NCI-H526 treated with DMSO at 0.1 percent for 48 hours (cell line): ENCODE results near the gene NFS1.
A peak's percentile ranks its signal among the peaks of the same experiment; 100 is the strongest.
"Not testable (repeated sequence)": the region's sequence is repeated elsewhere in the genome, so short reads cannot be mapped to it uniquely, and the experiment has no call there.

ENCODE experiments used
- DNase-seq: peaks from one replicate; lab custom pipeline; 2025; lab: John Stamatoyannopoulos, UW

NFS1 gene

DNA sequence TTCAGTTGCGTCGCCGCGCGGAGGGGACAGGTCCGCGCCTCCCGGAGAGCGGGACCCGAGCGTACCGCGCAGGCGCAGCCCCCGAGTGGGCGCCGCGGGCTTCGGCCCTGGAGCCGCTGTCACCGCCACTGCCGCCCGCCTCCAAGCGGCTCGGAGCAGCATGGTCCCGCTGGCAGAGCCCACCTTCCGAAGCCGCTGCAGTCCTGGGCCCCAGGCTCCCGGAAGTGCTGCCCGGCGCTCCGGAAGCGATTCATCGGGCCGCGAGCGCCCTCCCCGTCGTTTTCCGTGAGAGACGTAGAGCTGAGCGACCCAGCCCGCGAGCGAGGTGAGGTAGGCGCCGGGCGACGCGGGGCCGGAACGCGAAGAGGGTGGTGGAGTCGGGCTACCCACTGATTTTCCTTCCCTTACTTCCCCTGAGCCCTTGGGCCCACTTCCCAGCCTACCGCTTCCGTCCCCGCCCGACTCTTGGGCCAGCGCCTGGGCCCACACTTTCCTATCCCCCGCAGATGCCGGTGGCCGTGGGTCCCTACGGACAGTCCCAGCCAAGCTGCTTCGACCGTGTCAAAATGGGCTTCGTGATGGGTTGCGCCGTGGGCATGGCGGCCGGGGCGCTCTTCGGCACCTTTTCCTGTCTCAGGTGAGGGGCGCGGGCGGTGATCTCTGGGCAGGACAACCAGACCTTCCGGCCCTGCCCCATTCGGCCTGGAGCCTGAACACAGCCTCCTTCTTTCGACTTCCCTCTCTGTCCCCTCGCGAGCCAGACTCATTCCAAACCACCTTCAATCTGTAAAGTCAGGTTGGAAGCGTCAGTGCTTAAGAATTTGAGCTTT, at the start of gene NFS1, which contains the start of gene ROMO1:
Gene NFS1 (minus strand): TSS at position 226 of the 830 bp plus-strand sequence. CDS start 64 bp downstream, at position 162.
Gene ROMO1 (plus strand): TSS at position 279 of the 830 bp plus-strand sequence. CDS start 228 bp downstream, at position 507.
- peak; percentile 79 for DNase-seq

DNA sequence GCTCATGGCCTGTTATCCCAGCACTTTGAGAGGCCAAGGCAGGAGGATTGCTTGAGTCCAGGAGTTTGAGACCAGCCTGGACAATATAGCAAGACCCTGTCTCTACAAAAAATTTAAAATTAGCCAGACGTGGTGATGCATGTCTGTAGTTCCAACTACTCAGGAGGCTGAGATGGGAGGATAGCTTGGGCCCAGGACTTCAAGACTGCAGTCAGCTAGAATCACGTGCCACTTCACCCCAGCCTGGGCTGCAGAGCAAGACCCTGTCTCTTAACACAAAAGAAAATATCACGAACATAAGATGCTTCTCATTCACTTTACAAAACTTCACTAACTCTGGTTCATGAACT, 45.3 kb upstream of the NFS1 start:
- not testable (repeated sequence) for DNase-seq

DNA sequence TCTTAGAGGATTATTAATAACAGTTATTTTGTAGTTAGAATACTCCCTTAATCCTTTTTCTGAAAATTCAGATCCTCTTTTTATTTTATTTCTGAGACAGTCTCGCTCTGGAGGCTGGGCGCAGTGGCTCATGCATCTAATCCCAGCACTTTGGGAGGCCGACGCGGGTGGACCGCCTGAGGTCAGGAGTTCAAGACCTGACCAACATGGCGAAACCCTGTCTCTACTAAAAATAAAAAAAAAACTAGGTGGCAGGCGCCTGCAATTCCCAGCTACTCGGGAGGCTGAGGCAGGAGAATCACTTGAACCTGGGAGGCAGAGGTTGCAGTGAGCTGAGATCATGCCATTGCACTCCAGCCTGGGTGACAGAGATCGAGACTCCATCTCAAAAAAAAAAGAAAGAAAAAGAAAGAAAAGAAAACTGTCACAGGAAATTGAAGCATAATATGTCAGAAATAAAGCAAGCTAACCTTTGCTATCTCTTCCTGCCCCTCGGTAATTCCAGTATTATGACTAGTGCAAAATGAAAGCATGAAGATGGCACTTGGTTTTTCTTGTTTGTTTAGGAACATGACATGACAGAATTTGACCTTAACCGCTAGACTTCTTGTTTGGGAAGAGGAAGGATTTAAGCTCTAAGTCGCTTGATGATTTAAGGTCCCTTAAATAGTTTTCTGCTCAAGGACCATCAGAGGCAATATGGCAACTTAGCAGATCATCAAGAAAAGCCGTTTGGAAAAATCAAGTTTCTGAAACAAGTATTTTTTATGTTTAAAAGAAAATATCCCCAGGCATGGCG, 44.7 kb upstream of the NFS1 start:
- DNase-seq, result no peak

DNA sequence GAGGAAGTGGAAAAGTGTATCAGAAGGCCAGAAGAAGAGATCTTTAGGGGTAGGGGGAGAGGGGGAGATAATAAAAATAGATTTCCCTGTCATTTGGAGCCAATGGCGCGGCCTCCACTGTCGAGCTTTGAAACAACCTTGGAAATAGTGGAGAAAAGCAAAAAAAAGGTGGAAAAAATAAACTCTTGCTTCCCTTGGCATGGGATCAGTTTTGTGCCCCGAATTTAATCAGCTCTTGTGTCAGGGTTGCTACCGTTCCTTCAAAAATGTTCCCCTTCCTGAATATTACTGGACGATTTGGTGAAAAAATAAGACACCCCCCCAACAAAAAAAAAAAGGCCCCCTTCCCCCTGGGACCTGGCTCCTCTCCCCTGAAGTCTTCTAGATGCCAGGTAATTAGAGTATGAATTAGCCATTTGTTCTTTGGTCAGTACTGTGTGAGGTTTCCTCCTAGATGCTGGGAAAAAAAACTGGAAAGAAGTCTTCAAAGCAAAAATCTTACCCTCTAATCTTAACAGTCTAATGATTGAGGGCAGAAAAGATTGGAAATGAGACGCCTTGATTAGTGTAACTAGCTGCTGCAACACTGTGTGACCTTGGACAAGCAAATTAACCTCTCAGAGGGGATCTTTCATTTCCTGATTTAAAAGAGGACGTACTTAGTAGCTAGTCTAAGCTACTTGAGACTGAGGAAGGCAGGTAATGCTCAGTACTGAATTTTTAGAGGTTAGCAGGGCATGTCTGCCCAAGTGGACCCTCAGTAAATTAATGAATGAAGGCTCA, 43.8 kb upstream of the NFS1 start:
- no peak for DNase-seq

DNA sequence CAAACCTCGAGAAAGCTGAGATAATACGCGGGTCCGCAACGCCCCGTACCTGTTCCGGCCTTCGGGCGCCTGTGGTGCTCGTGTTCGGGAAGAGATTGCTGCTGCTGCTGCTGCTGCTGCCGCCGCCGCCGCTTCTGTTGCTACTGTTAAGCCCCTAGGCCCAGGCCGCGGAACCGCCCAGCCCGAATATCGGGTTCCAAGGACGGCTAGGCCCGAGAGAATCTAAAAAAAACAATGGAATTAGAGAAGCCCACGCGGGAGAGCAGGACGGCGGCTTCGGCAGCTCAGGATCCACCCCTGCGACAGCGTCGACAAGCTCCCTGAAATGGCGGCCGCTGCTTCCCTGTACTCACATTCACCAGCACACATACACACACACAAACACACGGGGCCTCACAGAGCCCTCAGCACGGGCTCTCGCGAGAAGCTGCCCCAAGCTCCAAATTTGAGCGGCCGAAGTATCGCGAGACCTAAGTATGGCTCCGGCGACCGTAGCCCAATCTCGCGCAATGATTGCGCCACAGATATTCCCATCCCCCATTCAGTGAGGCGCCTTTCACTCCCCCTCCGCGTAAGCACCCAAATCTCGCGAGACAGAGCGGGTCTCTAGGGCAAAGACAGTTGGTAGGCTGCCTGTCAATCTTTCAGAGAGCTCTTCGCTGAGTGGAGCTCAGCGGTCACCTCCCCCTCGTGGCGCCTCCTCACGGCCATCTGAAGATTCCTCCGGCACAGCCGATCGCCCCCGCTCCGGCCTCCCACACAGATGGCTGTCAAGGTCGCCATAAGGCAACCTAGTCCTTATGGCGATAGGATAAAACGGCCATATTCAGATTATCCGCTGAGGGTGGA, 43.0 kb upstream of the NFS1 start, which contains the start of gene RBM39:
Gene RBM39 (minus strand): TSS at position 369 of the 849 bp plus-strand sequence. CDS start 1,386 bp downstream, outside the sequence.
- DNase-seq, result peak; percentile 99

DNA sequence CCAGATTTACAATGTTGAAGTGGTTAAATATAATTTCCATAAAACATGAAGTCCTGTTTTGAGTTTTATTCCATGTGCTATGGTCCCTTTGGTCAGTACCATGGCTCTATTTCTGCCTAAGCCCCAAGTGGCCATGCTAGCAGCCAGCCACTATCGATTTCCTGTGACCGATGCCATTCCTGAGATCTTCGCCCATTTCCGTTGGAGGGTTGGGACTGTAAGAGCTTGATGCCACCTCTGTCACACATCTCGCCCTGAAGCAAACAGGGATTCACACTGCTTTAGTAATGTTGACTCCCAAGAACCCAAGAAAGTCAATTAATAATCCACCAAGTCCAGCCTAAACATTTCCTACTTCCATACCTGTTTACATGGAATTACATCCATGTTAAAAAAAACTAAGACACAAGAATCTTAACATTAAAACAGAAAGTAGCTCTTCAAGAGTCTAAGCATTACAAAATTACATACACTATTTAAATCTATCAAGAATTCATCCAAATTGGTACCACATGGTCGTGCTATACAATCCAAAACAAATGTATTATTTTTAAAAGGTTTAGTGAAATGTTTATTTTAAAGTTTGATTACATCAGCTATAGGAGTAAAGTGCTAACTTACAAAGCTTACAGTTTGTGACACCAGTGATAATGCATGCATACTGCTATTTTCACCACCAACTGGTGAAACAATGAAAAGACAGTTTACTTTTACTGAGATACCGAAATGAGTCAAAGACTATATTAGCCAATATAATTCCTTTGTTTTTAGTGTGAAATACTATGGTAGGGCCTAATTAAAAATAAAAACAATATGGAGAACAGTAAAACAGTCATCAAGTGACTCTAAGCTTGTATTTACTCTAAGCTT, 40.4 kb upstream of the NFS1 start:
- no peak for DNase-seq

DNA sequence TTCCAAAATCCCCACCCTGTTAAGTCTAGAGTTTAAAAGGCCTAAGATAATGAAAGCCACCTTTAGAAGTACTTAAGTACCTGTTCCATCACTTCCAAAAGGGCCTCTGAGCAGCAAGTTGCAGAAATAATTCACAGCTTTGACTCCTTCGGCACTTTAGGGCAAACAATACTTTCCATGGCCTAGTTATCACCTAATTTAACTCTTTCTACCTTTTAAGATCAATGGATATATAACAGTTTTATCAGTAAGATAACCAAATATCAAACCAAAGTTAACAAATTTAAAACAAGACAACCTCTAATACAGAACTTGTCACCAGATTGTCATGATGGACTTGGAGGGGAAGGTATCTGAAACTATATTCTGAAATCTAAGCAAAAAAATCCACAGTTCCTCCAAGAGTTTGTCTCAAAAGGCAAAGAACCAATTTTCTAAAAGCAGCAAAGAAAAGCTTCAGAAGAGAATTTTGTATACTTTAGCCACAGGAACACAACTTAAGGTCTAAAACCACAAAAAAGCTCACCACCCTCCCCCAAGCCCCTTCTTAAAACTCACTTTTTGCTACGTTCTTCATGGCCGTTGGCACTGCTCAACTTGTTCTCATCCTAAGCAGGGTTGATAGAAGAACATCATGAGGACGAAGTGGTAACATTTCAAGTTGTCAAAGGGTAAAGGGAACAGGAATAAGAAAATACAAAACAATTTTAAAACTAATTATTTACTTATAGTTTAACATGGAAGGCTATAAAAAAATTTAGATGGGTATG, 39.4 kb upstream of the NFS1 start:
- no peak for DNase-seq

DNA sequence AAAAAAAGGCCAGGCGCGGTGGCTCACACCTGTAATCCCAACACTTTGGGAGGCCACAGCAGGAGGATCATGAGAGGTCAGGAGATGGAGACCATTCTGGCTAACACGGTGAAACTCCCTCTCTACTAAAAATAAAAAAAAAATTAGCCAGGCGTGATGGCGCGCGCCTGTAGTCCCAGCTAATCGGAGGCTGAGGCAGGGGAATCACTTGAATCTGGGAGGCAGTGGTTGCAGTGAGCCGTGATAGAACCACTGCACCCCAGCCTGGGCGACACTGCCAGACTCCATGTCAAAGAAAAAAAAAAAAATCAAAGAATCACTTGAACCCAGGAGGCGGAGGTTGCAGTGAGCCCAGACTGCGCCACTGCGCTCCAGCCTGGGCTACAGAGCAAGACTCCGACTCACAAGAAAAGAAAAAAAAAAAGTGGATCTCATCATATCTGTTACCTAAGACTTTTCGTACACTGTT, 38.7 kb upstream of the NFS1 start:
- DNase-seq, result no peak

DNA sequence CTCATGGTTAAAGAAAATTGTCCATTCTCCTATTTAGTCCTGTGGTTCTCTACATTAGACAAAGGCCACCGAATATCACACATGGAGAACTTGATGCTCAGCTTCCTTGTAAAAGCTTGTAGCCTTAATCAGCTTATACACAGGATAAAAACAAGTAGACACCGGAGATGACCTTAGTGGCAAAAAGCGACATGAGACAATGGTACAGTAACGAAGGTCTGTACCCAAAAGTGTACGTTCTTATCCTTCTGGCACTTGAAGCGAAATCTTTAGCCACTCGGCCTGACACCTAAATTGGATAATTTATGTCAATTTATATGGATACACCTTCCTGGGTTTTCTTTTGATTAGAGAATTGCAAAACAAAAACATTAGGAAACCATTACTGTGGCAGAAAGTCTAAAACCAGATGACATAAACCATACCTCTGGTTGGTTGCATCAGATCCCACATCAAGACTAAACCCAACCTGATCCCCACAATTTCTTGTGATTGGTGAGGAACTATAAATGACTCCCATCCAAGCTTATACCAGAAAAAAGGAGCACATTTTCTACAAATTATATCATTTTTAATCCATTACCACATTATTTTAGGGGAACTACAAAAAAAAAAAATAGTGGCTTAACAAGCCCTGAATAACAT, 36.8 kb upstream of the NFS1 start:
- no peak for DNase-seq

DNA sequence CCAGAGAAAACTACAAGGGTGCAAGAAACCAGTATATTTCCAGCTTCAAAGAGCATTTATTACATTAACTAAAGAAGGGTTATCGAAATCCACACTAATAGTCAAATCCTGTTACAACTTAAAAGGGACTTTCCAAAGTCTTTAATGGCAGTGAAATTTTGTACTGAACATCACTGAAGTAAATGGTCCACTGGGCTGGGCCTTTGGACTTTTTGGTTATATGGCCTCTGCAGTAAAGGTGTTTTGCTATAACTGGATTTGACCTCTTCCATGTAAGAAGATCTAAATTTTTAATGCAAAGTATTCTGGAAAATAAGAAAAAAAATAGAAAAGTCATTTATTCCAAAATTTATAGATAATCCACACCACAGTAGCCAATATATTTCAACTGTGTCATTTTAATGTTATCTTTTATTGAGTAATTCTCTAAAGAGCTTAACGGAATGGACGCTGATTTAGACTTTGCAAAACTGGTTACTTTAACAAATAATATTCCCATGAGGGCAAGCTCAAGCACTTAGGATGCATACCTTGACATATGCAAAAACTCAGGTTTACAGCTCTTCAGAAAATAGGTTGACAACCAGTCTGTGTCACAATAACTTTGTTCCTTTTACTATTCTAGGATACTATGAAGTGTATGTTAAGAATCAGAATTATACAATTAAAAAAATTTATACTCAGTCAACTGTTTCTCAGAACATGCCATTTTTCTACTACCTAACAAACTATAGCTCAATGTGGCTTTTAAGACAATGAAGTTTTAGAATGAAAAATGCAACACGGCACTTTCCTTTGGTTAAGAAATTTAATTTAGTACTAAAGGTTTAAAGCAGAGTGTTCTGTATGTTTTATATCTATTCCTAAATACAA, 35.9 kb upstream of the NFS1 start:
- no peak for DNase-seq

DNA sequence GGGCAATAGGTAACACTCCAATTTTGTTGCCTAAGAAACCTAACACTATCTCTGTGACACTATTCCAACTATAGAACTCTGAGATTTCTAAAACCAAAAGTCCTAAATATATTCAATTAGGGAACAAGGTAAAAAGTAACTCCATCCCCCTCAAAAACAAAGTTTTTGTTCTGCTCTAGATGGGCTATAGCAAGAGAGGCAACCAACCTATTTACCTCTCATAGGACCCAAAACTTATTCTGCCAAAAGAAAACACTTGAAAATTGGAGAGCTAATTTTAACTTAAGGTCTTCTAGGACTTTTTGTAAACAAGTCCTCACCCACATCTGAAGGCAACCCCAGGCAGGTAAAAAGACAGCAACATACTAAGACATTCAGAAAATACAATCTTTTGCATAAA, 35.2 kb upstream of the NFS1 start:
- no peak for DNase-seq

DNA sequence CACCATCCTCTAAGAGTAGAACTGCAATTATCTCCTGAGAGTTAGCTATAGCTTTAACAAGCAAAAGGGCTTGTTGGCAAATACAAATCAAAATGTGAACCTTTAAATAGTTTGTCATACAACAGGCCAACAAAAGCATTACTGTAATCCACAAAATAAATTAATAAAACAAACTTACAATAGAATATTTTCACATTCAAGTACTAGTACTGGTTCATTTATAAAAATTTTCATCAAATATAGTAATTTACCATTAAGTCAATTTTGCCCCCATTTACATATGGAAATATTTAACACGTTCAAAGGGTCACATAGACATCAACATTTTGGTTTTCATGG, 33.5 kb upstream of the NFS1 start:
- no peak for DNase-seq

DNA sequence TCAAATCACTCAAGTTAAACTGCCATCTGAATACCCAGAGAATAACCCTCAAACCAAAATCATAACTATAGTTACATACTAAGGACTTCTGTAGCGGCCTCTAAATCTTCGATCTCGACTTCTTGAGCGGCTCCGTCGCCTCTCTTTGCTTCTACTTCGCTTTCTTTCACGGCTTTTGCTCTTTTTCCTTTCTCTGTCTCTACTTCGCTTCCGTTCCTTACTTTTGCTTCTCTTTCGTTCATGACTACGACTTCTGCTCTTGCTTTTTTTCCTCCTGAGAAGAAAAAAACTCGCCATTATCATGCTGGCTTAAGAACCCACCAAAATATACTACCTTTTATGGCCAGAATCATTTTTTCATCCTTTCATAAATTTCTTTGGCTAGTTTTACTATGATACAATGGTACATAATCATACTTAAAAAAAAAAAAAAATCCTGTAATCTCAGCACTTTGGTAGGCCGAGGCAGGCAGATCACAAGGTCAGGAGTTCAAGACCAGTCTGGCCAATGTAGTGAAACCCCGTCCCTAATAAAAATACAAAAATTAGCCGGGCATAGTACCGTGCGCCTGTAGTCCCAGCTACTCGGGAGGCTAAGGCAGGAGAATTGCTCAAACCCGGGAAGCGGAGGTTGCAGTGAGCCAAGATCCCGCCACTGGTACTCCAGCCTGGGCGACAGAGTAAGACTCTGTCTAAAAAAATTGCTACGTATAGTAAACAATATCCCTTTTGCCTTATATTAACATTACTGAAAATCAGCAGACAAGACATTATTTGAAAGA, 32.9 kb upstream of the NFS1 start:
- DNase-seq, result no peak

DNA sequence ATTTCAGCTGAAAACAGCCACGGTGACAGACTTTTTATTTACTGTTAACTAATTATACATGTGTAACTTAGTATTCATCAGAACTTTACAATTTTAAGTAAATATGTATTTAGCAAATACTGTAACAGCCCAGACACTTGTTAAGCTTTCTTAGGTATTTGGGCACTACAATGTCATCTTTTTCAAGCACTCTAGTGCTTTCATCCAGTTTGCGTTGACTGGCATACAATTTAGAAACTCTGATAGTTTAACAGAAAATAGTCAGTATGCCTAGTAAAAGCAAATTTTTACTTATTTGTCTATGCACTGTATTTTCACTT, 32.3 kb upstream of the NFS1 start:
- no peak for DNase-seq

DNA sequence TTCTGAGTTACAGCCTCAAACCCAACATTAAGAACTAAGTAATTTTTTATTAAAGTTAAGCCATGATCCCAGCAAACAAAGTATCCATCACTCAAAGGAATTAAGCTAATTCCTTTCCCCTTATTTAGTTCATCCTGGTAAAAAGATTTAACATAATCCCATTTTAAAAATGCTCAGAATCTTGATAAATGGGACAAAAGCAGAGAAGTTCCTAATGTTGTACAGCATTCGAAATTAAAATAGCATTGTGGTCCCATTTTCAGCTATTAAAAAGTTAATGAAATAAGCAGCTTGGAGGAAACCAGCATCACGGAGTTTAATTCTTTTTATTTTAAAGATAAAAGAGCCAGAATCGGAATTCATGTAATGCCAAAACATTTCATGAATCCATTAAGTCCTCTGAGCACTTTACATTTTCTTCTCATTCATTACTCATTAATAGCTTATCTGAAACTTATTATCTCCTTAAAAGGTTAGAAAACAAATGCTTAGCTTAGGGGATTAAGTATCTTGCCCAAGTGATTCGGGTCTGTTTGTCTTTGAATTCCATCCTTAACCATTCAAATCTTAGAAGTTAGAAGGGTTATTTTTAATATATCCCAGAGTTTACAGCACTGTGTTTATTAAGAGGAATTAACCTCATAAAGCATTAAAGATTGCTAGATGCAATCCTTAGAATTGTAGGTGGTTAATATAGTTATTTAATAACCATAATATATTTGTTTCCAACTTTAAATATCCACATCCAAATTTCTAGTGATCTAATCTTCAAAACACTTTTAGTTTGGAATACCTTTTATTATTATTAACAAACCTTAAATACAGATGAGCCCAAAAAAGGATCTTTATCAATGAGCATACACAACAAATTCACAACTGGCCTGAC, 31.7 kb upstream of the NFS1 start:
- no peak for DNase-seq

DNA sequence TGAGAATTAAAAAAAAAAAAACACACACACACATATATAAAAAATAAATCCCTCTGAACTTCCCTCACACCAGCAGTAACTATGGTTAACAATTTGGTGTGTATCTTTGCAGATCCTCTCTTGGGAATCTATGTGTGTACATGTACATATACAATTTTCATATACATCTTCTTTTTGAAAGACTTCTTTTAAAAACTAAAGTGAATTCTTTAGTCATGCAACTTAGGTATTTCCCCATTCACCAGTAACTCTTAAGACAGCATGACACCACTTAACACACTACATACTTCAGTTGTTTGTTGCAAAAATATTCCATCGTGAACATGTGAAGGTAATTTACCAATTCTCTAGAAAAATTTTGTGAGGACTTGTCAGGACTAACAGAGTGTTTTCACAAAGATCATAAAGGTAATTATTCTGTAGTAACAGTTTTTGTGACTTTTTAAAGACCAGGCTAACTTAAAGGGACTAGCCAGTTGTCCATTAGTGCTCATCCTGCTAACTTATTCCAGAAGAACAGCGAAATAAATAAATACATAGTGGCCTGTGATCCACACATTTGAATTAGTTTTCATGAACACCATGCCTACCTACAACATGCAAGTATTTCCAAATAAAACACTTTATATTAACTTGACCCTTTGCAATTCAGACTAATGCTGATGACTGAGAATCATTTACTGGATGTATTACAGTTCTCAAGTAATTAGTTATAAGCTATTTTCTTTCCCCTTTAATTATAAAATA, 30.9 kb upstream of the NFS1 start:
- DNase-seq, result no peak
